GM19395 (cell line): ENCODE measurements around the gene TNPO2.

ENCODE experiments used
- ATAC-seq: cut with Tn5 transposase; IDR thresholded peaks from one replicate; pipeline ENCODE4 v1.9.1; 2021; ENCODE audit warnings: mild to moderate bottlenecking, moderate library complexity; ENCODE audit not compliant: unreplicated experiment

TNPO2 gene

GRCh38 chr19:12652219-12652618 lies 71.5 kb downstream of the TNPO2 start:
- no peak for ATAC-seq

DNA sequence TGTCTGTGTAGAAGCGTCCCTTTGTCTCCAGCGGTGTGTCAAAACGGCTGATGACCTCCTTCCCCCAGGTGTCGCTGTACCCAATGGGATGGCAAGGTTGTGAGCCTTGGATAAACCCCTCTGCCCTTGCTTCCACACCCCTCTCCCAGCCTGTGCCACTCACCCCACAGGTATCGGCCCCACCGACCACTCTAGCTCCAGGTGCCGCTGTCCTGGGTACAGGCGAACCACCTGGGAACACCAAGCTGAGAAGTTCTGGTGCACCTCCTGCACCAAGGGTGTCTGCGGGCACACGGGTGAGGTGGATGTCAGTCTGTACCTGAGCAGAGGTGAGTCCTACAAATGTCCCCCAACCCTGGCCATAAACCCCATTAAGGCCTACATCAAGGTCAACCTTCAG lies 73.8 kb downstream of the TNPO2 start:
- no peak for ATAC-seq
